ENCODE results near the gene NPEPPS.

- TF ChIP-seq CTCF (IDR thresholded peaks at IDR 0.05 in 8 of 11, conservative IDR thresholded peaks at IDR 0.05 in 3 of 11): no peak
- TF ChIP-seq POLR2A (IDR thresholded peaks at IDR 0.05): no peak
Measured at GRCh38 chr17:47622180-47622549, 91.3 kb downstream of the NPEPPS start.
